ENCODE results near the gene MRNIP.

- TF ChIP-seq POLR2A (IDR thresholded peaks at IDR 0.05): no peak
- TF ChIP-seq CTCF (IDR thresholded peaks at IDR 0.05): no peak
These were observed 12.3 kb upstream of the MRNIP start for GRCh38 chr5:179870952-179871351.

Measured in breast epithelium (tissue), 3 donors.